GM19193 (cell line): ENCODE results near the gene FCMR.
A peak's percentile ranks its signal among the peaks of the same experiment; 100 is the strongest.

ENCODE experiments used
- POLR2A ChIP-seq: IDR thresholded peaks from 4 replicates; pipeline ENCODE4 v1.6.1; 2011; ENCODE audit not compliant: insufficient read depth, insufficient read length; ENCODE audit errors: extremely low read depth

The FCMR gene

DNA sequence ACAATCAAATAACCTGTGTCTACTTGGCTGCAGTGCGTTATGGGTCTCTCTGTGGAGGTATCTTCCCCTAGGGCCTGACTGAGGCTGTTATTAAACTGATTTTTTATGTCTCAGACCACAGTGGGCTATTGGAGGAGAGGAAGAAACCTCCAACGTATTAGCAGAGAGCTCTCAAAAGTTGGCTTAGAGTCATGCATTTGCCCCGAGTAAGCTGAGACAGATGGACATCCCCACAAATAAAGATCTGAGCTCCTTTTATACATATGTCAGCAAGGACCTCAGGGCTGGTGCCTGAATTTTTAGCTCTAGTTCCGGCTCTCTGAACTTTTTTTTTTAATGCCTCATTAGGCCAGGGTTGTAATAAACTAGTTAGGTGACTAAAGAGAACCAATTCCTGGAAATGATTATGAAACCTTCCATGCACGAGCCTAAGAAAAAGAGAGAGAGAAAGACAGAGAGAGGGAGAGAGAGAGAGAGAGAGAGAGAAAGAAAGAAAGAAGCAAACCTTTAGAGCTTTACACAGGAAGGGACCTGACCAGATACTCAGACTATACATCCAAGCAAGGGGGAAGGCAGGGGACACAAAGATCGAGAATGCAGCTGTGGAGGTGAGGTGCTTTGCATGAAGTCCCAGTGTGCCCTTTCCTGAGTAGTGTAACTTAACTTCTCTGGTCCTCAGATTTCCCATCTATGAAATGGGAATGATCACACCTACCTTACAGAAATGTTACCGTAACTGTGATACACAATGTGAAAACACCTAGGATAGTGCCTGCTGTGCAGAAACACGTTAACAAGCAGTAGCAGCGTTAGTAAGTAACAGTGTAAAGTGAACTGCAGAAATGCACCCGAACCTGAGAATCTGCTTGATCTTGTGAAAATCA, 33.0 kb upstream of the FCMR start:
- no peak for TF ChIP-seq POLR2A

- no peak for TF ChIP-seq POLR2A
Measured at GRCh38 chr1:206953626-206954025, 31.9 kb upstream of the FCMR start.

DNA sequence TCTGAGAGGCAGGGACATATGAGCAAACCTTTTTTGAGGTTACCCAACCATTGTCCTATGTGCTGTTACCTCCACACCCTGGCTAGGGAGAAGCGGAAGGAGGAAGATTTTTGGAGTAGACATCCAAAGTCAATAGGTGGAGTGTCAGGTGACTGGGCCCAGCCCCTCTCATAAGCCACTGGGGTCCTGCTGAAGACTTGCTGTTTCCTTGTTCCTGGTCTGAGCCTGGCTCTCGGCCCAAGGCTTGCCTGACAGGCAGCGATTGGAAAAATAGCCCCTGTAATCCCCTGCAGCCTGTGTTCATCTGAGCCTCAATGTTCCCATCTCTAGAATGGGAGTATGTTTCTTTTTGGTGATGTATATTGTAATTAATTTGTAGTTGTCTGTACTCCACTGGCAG, 31.4 kb upstream of the FCMR start:
- no peak for TF ChIP-seq POLR2A

DNA sequence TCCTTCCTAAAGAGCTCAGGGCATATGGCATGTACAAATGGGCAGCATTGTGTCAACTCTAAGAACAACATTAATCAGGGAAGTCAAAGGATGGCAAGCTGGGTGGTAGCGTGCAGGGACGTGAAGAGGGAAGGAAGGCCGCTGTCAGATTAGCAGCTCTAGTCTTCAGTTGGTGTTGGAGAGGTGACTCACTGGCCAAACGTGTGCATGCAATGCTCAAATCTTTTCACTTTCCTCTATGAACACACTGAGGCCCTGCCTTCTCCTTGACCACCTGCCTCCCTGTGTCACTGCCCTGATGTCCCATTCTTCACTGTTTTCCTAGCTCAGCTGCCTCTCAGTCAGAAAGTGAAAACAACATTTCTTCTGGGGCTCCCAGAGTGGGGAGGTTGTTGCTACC, 30.4 kb upstream of the FCMR start:
- TF ChIP-seq POLR2A = peak; percentile 12

DNA sequence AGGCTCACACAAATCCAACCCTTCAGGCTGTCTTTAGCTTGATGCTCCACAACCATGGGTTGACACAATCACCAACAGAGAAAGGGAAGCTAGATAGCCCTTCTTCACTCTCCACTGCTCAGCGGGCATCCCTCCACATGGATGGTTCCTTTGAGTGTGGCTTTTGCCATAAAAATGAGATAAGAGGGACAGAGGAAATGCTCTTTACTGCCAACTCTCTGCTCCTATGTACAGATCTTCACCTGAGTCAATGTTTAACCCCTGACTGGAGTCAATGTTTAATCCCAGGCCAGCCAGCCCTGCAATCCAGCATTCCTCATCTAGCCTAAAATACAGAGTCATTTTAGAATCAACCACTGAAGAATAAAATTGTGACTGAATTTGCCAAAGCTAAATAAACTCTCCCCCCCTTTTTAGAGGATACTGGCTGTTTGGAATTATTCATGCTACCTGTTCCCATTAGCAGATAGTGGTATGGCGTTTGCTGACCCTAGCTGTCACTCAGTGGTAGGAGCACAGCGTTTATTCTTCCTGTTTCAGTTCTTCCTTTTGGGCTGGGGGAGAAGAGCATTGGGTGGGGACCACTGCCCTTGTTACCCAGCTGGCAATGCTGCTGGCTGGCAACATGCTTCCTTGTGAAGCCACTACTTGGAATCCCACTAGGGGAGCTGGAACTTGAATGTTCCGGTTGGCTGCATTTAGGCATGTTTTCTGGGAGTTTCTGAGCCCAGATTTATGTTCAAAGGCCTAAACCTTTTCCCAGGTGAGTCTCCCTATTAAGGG, 29.8 kb upstream of the FCMR start:
- no peak for TF ChIP-seq POLR2A

- no peak for TF ChIP-seq POLR2A
Measured at GRCh38 chr1:206949641-206950040, 27.9 kb upstream of the FCMR start.

DNA sequence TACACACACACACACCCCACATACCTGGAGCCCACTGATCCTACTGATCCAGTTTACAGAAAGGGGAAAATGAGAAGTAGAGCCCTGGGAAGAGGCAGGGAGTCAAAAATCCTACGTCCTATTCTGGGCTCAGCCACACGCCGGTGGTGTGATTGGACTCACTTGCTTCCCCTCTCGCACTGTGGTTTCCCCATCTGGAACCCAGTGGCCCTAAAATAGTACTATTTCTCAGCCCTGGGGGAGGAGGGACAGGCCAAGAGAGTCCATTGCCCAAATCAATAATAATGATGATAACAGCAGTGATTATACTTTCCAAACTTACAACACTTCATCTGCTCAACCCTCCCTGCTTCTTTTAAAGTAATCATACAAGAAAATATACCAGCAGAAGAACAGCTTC, 27.5 kb upstream of the FCMR start:
- TF ChIP-seq POLR2A = no peak

- TF ChIP-seq POLR2A = no peak
Measured at GRCh38 chr1:206947255-206947654, 25.5 kb upstream of the FCMR start.

DNA sequence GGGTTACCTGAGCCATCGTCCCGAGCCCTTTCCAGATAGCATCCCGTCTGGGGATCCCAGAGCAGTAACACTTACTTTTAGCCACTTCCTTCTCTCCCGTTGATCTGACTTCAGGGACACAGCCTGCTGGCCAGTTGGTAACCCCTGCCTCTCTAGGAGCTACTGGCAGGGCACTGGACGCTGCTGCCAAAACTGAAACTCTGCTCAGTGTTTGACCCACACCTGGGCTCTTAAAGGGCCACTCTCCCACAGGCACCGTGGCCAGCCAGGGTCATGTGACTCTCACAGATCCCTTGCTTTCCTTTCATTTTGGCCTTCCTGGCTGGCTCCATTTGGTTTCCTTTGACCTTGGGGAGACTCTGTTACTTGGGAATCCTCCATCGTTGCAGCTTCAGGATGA, 24.5 kb upstream of the FCMR start, which contains the start of gene PIGR:
TSS of gene PIGR (minus strand) at position 206 of the 400 bp plus-strand sequence. CDS start 5,935 bp downstream, outside the sequence.
- no peak for TF ChIP-seq POLR2A

GRCh38 chr1:206945779-206946178, 24.0 kb upstream of the FCMR start:
- TF ChIP-seq POLR2A = no peak

- no peak for TF ChIP-seq POLR2A
Measured at GRCh38 chr1:206944703-206945102, 23.0 kb upstream of the FCMR start.

GRCh38 chr1:206941766-206942418, 20.2 kb upstream of the FCMR start:
- TF ChIP-seq POLR2A = no peak

- no peak for TF ChIP-seq POLR2A
Measured at GRCh38 chr1:206940588-206940936, 18.8 kb upstream of the FCMR start.

DNA sequence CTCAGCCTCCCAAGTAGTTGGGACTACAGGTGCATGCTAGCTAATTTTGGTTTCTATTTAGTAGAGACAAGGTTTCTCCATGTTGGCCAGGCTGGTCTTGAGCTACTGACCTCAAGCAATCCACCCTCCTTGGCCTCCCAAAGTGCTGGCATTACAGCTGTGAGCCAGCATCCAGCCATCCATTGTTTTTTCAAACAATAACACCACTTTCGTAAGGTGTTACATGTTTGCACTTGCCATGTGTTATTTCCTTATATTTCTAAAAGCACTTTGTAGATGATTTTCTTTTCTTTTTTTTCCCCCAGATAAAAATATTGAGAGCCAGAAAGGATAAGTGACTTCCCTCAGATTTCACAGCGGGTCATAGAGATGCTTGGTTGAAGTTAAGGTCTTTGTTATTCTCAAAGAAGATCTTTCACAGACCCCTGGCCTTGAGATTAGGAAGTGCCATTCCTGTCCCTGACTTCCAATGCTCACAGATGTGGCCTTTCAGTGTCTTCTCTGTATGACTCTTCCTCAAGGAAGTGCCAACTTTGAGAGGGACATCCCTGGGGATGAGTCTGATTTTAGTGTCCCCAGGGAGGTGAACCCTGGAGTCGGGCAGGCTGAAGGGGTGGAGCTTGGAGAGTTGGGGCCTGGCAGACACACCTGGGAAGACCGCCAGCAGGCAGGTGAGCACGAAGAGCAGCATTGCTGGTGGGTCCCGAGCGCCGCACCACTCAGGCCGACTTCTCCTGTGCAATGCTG, 18.3 kb upstream of the FCMR start:
- TF ChIP-seq POLR2A = no peak

GRCh38 chr1:206939131-206939530, 17.4 kb upstream of the FCMR start:
- TF ChIP-seq POLR2A = no peak
